Measurements from ENCODE around the gene EFHD1. TPM values are rescaled to one million over a fixed set of nuclear protein-coding genes. Genes with fewer than 3 reads are reported as not detected.

EFHD1 gene
- total and polyA plus RNA-seq, 10 donors: 13.6 to 96.2 (median 46.4) TPM

DNA sequence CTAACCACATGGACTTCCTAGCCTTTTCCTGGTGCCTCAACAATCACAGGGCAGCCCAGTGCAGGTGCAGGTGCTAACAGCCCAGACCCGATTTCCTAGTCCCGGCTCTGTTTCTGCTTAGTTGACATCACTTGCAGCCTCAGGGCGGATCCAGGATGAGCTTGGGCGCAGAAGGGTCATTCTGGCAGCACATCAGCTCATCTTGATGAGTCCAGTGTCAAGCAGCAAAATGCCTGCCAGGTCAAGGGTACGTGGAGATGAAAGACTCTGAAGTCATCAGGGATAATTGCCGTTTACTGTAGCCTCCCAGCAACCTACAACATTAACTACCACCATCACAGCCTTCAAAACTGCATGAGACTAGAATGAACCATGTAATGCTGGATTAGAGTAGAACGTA, 39.4 kb upstream of the EFHD1 start:
- no peaks in the 10 kb centered on the region for H3K36me3 ChIP-seq
- TF ChIP-seq, protein P1, sequence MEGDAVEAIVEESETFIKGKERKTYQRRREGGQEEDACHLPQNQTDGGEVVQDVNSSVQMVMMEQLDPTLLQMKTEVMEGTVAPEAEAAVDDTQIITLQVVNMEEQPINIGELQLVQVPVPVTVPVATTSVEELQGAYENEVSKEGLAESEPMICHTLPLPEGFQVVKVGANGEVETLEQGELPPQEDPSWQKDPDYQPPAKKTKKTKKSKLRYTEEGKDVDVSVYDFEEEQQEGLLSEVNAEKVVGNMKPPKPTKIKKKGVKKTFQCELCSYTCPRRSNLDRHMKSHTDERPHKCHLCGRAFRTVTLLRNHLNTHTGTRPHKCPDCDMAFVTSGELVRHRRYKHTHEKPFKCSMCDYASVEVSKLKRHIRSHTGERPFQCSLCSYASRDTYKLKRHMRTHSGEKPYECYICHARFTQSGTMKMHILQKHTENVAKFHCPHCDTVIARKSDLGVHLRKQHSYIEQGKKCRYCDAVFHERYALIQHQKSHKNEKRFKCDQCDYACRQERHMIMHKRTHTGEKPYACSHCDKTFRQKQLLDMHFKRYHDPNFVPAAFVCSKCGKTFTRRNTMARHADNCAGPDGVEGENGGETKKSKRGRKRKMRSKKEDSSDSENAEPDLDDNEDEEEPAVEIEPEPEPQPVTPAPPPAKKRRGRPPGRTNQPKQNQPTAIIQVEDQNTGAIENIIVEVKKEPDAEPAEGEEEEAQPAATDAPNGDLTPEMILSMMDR (IDR thresholded peaks at IDR 0.05 in 8 of 11, conservative IDR thresholded peaks at IDR 0.05 in 3 of 11): no peak
- TF ChIP-seq POLR2AphosphoS5 (IDR thresholded peaks at IDR 0.05) (no peak), POLR2A (IDR thresholded peaks at IDR 0.05) (no peak)
- no peaks in the 10 kb centered on the region for H3K27me3 ChIP-seq (replicated peaks in 1 of 7)
- DNase-seq: no peak
- no peak overlapping the region for H3K27ac ChIP-seq
- no peak overlapping the region for H3K4me3 ChIP-seq
- H3K4me1 ChIP-seq: no peaks in the 10 kb centered on the region
- 75 to 87% (median 79%) methylated on average over 6 to 7 of the region's 7 CpGs for WGBS, 5 donors
- peaks cover 0 to 3% (median 0%) of the 10 kb centered on the region in 8 donors for H3K9me3 ChIP-seq
- intact Hi-C loops (cut with DNase I; ENCODE audit: low total_unique reads): no loop called here

DNA sequence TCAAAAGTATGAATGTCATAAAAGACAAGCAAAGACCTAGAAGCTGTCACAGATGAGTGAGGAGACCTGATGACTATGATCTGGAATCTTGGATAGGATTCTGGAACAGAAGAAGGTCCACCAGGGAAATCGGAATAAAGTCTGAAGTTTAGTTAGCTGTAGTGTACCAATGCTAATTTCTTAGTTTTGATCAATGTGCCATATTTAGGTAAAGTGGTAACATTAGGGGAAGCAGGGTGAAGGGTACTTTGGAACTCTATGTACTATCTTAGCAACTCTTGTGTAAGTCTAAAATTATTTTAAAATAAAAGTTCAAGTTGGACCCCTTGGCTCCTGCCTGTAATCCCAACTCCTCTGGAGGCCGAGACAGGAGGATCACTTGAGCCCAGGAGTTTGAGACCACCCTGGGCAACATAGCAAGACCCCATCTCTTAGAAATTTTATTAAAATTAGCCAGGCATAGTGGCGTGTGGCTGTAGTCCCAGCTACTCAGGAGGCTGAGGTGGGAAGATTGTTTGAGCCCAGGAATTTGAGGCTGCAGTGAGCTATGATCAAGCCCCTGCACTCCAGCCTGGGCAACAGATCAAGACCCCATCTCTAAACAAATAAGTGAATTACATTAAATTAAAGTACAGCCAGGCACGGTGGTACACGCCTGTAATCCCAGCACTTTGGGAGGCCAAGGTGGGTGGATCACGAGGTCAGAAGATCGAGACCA, 35.9 kb upstream of the EFHD1 start:
- 74 to 98% (median 94%) methylated on average over 7 of the region's 7 CpGs for WGBS, 5 donors
- Histone ChIP-seq H3K4me1 (no peaks in the 10 kb centered on the region), H3K9me3 (peaks cover 0 to 3% (median 0%) of the 10 kb centered on the region in 8 donors), H3K36me3 (no peaks in the 10 kb centered on the region), H3K4me3 (no peak overlapping the region), H3K27me3 (replicated peaks in 1 of 7) (no peaks in the 10 kb centered on the region), H3K27ac (no peak overlapping the region)
- TF ChIP-seq POLR2AphosphoS5 (IDR thresholded peaks at IDR 0.05): no peak
- no peak for TF ChIP-seq POLR2A (IDR thresholded peaks at IDR 0.05)
- TF ChIP-seq, protein P1 (IDR thresholded peaks at IDR 0.05 in 8 of 11, conservative IDR thresholded peaks at IDR 0.05 in 3 of 11): no peak
- no peak for DNase-seq
- intact Hi-C loops (cut with DNase I; ENCODE audit: low total_unique reads): no loop called here

DNA sequence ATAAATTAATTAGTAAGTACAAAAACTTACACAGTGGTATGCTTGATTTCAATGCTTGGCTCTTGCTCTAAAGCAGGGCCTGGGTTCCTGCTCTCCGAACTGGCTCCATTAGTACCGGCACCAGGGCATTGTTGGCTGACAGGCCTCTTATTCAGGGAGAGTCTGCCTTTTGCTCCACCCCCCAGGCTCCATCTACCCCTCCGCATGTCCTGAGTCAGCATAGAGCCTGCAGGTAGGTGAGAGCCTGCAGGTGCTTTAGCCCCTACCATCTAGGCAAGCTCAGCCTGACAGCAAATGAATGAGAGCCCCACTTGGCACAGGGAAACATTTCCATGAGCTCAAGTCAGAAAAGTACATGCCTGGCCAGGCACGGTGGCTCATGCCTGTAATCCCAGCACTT, 35.1 kb upstream of the EFHD1 start:
- Histone ChIP-seq H3K4me3 (no peak overlapping the region), H3K36me3 (no peaks in the 10 kb centered on the region), H3K27ac (no peak overlapping the region), H3K27me3 (replicated peaks in 1 of 7) (no peaks in the 10 kb centered on the region), H3K4me1 (no peaks in the 10 kb centered on the region), H3K9me3 (peaks cover 0 to 3% (median 0%) of the 10 kb centered on the region in 8 donors)
- DNase-seq: no peak
- 84 to 99% (median 92%) methylated on average over 4 of the region's 4 CpGs for WGBS, 5 donors
- intact Hi-C loops (cut with DNase I; ENCODE audit: low total_unique reads): no loop called here
- TF ChIP-seq, protein P1 (IDR thresholded peaks at IDR 0.05 in 8 of 11, conservative IDR thresholded peaks at IDR 0.05 in 3 of 11): no peak

DNA sequence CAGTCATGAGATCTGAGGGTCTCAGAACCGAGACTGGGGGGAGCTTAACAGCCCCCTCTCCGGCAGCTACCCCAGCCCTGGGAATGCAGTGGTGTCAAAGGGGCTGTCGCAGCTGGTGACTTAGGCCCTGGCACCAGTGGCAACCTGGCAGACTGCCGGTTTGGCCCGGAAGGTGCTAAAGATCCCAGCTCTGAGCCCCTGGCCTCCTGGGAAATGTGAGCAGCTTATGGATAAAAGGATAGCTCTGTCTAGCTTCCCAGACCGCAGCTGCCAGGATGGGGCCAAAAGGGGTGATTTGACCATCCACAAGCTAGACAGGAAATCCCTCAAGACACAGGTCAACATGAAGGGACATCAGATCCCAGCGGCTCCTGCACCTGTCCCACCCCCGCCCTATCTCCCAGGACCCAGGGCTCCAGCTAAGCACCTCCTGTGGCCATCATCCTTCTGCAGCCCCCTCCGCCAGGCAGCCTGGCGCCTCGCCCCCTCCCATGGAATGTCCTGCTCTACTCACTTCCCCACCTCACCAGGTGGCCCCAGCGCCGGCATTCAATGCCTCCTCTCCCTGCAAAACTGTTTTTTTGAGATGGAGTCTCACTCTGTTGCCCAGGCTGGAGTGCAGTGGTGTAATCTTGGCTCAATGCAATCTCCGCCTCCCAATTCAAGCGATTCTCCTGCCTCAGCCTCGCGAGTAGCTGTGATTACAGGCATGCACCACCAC, 33.2 kb upstream of the EFHD1 start:
- Histone ChIP-seq H3K27ac (no peak overlapping the region), H3K9me3 (peaks cover 0 to 3% (median 0%) of the 10 kb centered on the region in 8 donors), H3K27me3 (replicated peaks in 1 of 7) (no peaks in the 10 kb centered on the region), H3K4me3 (no peak overlapping the region), H3K4me1 (peaks cover 0 to under 1% (median 0%) of the 10 kb centered on the region in 6 donors), H3K36me3 (no peaks in the 10 kb centered on the region)
- no peak for DNase-seq
- WGBS, 5 donors: 87 to 92% (median 90%) methylated on average over 14 to 17 of the region's 17 CpGs
- TF ChIP-seq POLR2A (IDR thresholded peaks at IDR 0.05) (no peak), POLR2AphosphoS5 (IDR thresholded peaks at IDR 0.05) (no peak)
- TF ChIP-seq, protein P1 (IDR thresholded peaks at IDR 0.05 in 8 of 11, conservative IDR thresholded peaks at IDR 0.05 in 3 of 11): no peak
- intact Hi-C loops (cut with DNase I; ENCODE audit: low total_unique reads): no loop called here
